Lower leg skin (tissue), 3 donors: ENCODE results near the gene RBM33.

Experiments
- CTCF ChIP-seq, 3 donors: fragments of 450-650 bp; IDR thresholded peaks; one replicate each; pipeline ENCODE4 v1.5.1; 2016; ENCODE audit warnings: antibody characterized with exemption in 3 of 3, mild to moderate bottlenecking in 3 of 3, moderate library complexity in 2 of 3
- POLR2A ChIP-seq, 2 donors: fragments of 450-650 bp; IDR thresholded peaks; one replicate each; pipeline ENCODE4 v1.6.1; 2016 to 2017; ENCODE audit warnings: antibody characterized with exemption in 2 of 2, mild to moderate bottlenecking in 1 of 2, moderate library complexity in 1 of 2

- TF ChIP-seq CTCF (IDR thresholded peaks at IDR 0.05), result no peak
- TF ChIP-seq POLR2A (IDR thresholded peaks at IDR 0.05), result no peak
Observed at GRCh38 chr7:155792315-155792960, 148.0 kb downstream of the RBM33 start.
